ENCODE measurements around the gene MTF2.

The MTF2 gene

DNA sequence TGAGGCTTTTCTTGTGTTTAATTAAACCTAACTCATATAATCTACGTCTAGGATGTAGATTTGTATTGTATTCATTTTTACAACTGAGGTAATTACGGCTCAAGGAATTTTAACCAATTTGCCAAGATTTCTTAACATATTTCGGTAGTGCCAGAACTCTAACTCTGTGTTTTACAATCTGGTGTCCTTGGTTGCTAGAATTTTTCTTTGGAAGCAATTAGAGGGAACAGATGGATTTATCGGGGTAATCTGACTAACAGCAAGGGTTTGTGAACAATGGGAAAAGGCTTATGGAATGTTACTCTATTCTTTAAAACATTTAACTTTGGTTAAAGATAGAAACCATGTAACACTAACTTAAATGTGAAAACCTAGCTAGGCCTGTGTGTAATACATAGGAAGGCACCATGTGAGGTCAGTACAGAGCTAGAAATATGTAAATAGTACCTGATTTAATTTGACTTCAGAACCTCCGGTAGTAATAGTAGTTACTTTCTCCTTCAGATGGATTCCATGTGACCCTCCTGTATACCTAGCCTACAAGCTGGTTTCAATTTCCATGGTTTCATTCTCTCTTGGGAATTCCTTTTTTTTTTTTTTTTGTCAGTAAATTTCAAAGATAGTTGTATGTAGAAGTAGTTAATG is 1.2 kb downstream of the MTF2 start:
- DNase-seq, result peak; percentile 79
- in situ Hi-C loops (cut with HindIII; ENCODE audit: low pct_ligation_motif_present, low pct_unique_long_range_greater_than_20kb, low sequenced_read_pairs), result no loop called here

DNA sequence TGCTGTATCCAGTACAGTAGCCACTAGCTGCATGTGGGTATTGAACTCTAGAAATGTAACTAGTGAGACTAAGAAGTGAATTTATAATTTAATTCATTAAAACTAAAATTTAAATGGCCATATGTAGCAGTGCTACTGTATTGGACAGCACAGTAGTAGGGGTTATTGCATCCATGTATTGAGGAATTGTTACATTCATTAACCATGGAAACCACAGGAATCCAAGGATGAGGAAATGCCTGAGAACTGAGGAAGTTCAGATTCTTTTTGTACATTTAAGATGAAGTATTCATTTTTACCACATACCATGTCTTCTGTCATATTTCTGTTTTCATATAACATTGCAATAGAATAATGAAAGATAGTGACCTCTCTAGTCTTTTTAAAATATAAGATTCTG is 2.6 kb downstream of the MTF2 start:
- DNase-seq, result peak; percentile 86
- in situ Hi-C loops (cut with HindIII; ENCODE audit: low pct_ligation_motif_present, low pct_unique_long_range_greater_than_20kb, low sequenced_read_pairs), result no loop called here

DNA sequence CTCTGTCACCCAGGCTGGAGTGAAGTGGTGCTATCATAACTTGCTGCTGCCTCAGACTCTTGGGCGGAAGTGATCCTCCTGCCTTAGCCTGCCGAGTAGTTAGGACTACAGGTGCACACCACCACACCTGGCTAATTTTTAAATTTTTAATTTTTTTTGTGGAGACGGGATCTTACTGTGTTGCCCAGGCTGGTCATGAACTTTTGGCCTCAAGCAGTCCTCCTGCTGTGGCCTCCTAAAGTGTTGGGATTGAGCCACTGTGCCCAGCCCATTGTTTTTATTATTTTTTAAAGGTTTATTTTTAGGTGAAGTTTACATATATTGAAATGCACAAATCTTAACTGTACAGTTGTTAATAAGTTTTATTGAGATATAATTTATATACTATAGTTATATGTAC is 3.2 kb downstream of the MTF2 start:
- in situ Hi-C loops (cut with HindIII; ENCODE audit: low pct_ligation_motif_present, low pct_unique_long_range_greater_than_20kb, low sequenced_read_pairs), result no loop called here
- no peak for DNase-seq

GRCh38 chr1:93083979-93084378 is 4.9 kb downstream of the MTF2 start:
- in situ Hi-C loops (cut with HindIII; ENCODE audit: low pct_ligation_motif_present, low pct_unique_long_range_greater_than_20kb, low sequenced_read_pairs), result no loop called here
- DNase-seq, result no peak

GRCh38 chr1:93087532-93087931 is 8.4 kb downstream of the MTF2 start:
- in situ Hi-C loops (cut with HindIII; ENCODE audit: low pct_ligation_motif_present, low pct_unique_long_range_greater_than_20kb, low sequenced_read_pairs), result no loop called here
- DNase-seq, result no peak

DNA sequence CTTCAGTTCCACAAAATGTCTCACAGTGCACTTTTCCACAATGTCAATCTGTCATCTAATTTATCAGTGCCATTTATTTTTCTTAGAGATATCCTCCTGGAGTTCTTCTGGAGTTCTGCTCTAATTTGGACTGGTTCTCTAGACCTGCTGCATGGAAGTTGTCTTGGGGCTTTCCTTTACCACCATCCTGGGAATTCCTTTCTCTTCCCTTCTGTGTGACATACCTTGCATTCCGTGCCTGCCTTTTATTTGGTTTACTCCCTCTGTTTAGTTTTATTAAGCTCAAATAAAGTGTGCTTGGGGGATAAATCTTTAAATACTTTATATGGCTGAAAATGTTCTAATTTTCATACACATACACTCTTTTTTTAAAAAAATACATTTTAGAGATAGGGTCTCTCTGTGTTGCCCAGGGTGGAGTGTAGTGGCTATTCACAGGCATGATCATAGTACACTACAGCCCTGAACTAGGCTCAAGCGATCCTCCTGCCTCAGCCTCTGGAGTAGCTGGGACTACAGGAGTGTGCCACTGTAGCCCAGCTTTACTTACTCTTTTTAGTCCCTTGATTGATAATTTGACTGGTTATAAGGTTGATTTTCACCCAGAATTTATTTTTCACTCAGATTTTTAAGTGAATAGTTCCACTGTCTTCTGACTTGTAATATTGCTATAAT is 14.4 kb downstream of the MTF2 start:
- in situ Hi-C loops (cut with HindIII; ENCODE audit: low pct_ligation_motif_present, low pct_unique_long_range_greater_than_20kb, low sequenced_read_pairs), result no loop called here

DNA sequence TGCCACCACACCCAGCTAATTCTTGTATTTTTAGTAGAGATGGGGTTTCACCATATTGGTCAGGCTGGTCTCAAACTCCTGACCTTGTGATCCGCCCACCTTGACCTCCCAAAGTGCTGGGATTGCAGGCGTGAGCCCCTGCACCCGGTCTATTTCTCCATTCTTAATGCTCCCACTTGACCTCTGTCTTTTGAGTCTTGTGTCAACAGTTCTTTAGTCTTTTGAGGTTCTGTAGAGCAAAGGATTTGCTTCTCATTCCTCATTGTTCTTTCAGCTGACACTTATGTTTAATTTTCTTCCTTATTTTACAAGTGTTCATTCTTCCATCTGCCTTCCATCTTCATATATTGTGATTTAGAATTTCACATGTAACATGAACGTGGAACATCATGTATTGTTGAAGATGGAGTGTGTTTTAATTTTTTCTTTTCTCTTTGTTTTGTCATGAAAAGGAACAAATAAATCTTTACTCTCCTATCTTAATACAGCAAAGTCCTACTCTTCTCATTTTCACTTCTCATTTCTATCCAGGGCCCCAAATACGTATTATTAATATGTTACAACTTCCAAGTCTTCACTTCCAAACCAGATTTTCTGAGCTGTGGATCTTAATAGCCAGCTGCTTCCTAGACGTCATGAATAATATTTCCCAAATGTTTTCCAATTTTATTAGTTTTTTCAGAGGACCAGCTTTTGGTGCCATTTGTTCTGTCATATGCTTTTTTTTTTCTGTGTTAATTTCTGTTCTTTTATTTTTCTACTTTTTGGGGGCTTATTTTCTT is 16.9 kb downstream of the MTF2 start:
- in situ Hi-C loops (cut with HindIII; ENCODE audit: low pct_ligation_motif_present, low pct_unique_long_range_greater_than_20kb, low sequenced_read_pairs), result no loop called here

More for the DNA sequence above, 14.4 kb downstream of the MTF2 start:
- DNase-seq, result peak; percentile 12

GRCh38 chr1:93102142-93102541 is 23.1 kb downstream of the MTF2 start:
- no peak for DNase-seq
- in situ Hi-C loops (cut with HindIII; ENCODE audit: low pct_ligation_motif_present, low pct_unique_long_range_greater_than_20kb, low sequenced_read_pairs), result no loop called here

More for the DNA sequence above, 16.9 kb downstream of the MTF2 start:
- no peak for DNase-seq

- in situ Hi-C loops (cut with HindIII; ENCODE audit: low pct_ligation_motif_present, low pct_unique_long_range_greater_than_20kb, low sequenced_read_pairs), result no loop called here
These were observed 27.1 kb downstream of the MTF2 start for GRCh38 chr1:93106226-93106625.

GRCh38 chr1:93107395-93107794 is 28.3 kb downstream of the MTF2 start:
- no peak for DNase-seq
- in situ Hi-C loops (cut with HindIII; ENCODE audit: low pct_ligation_motif_present, low pct_unique_long_range_greater_than_20kb, low sequenced_read_pairs), result no loop called here

More at GRCh38 chr1:93106226-93106625, 27.1 kb downstream of the MTF2 start:
- no peak for DNase-seq

DNA sequence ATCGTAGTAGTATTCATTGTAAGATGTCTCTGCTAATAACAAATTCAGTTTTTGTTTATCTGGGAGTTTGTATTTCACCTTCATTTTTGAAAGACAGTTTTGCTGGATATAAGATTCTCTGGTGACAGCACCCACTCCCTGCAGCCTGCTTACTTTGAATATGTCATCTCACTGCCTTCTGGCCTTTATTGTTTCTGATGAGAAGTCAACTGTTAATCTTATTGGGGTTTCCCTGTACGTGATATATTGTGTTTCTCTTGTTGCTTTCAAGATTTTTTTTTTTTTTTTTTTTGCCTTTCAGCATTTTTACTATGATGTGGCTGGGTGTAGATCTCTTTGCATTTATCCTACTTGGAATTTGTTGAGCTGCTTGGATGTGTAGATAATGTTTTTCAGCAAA is 29.3 kb downstream of the MTF2 start:
- DNase-seq, result no peak
- in situ Hi-C loops (cut with HindIII; ENCODE audit: low pct_ligation_motif_present, low pct_unique_long_range_greater_than_20kb, low sequenced_read_pairs), result no loop called here

GRCh38 chr1:93109578-93109977 is 30.5 kb downstream of the MTF2 start:
- DNase-seq, result no peak
- in situ Hi-C loops (cut with HindIII; ENCODE audit: low pct_ligation_motif_present, low pct_unique_long_range_greater_than_20kb, low sequenced_read_pairs), result no loop called here

DNA sequence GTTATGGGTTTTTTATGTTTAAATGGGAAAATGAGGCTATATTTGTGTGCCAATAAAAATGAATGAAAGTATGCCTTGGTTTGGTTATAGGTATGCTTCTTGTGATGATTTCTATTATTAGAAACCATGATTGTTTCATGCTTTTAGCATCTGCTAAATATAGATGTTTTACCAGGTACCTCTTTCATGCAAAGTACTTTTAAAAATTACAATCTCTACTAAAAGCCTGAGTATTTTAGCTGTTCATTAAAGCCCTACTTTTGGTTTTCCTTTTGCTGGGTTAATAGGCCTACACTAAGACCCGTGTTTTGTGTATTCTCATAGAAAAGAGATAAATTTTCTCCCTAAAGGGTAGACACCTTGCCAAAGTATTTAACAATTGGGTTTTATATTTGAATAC is 32.0 kb downstream of the MTF2 start:
- in situ Hi-C loops (cut with HindIII; ENCODE audit: low pct_ligation_motif_present, low pct_unique_long_range_greater_than_20kb, low sequenced_read_pairs), result no loop called here
- no peak for DNase-seq

GRCh38 chr1:93111561-93111960 is 32.5 kb downstream of the MTF2 start:
- in situ Hi-C loops (cut with HindIII; ENCODE audit: low pct_ligation_motif_present, low pct_unique_long_range_greater_than_20kb, low sequenced_read_pairs), result no loop called here
- DNase-seq, result no peak

DNA sequence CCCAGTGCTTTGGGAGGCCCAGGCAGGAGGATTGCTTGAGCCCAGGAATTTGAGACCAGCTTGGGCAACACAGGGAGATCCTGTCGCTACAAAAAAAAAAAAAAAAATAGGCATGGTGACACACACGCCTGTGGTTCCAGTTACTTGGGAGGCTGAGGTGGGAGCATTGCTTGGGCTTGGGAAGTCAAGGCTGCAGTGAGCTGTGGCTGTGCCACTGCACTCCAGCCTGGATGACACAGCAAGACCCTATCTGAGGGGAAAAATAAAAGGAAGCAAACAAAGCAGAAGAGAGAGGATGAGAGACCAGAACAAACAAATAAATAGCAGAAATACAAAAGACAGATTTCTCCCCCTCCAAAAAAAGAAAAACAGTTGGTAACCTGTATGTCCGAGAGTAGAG is 34.0 kb downstream of the MTF2 start:
- no peak for DNase-seq
- in situ Hi-C loops (cut with HindIII; ENCODE audit: low pct_ligation_motif_present, low pct_unique_long_range_greater_than_20kb, low sequenced_read_pairs), result no loop called here

DNA sequence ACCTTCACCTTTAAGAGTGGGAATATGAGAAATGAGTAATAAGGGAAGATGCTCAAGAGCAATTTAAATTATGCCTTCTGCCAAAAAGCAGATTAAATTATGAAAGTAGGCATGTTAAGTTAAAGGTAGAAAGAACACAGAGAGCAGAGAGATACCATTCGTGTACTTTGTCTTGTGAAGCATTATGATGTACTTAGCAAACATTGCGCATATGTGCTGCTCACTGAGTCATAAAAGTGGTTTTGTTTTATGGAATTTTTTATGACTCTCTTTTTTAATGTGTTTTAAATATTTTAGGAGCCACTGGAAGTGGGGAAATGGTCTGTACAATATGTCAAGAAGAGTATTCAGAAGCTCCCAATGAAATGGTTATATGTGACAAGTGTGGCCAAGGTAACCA is 35.3 kb downstream of the MTF2 start:
- in situ Hi-C loops (cut with HindIII; ENCODE audit: low pct_ligation_motif_present, low pct_unique_long_range_greater_than_20kb, low sequenced_read_pairs), result no loop called here

GRCh38 chr1:93120614-93121013 is 41.5 kb downstream of the MTF2 start:
- in situ Hi-C loops (cut with HindIII; ENCODE audit: low pct_ligation_motif_present, low pct_unique_long_range_greater_than_20kb, low sequenced_read_pairs), result no loop called here
- DNase-seq, result no peak

More for the DNA sequence above, 35.3 kb downstream of the MTF2 start:
- DNase-seq, result no peak

DNA sequence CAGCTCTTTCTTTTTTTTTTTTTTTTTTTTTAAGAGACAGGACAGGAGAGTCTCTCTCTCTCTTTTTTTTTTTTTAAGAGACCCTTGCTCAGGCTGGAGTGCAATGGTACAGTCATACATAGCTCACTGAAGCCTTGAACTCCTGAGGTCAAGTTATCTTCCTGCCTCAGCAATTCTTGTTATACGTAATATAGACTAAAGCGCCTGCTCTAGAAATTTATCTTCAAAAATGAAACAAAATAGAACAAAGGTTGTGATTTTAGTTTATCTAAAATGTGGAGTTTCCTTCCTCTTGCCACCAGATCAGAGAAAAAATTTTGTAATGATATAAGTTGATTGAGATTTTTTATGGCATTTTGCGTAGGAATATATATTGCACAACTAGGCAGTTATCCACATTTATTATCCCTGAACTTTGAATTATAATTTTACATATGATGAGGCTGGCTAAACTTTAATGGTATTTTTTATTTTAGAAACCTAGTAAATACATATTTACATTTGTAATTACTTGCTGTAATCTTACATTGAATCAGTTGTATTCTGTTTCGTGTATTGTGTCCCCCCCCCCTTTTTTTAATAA is 44.2 kb downstream of the MTF2 start:
- no peak for DNase-seq
- in situ Hi-C loops (cut with HindIII; ENCODE audit: low pct_ligation_motif_present, low pct_unique_long_range_greater_than_20kb, low sequenced_read_pairs), result no loop called here

All from ACHN (cell line).